LNCaP clone FGC (cell line): ENCODE results near the gene PBX4.

Experiments used
- DNase-seq: peaks from one replicate; pipeline ENCODE4 v3.0.0-alpha.2; 2011; ENCODE audit warnings: low read depth
- H3K4me3 ChIP-seq: 2 replicates; pipeline ENCODE4 v1.5.1; 2011; ENCODE audit warnings: mild to moderate bottlenecking, low read depth, low read length, control low read depth
- CTCF ChIP-seq: IDR thresholded peaks from 2 replicates; pipeline ENCODE4 v1.5.1; 2012; ENCODE audit warnings: mild to moderate bottlenecking; ENCODE audit not compliant: control insufficient read depth, insufficient read depth; ENCODE audit errors: extremely low read depth

PBX4 gene

DNA sequence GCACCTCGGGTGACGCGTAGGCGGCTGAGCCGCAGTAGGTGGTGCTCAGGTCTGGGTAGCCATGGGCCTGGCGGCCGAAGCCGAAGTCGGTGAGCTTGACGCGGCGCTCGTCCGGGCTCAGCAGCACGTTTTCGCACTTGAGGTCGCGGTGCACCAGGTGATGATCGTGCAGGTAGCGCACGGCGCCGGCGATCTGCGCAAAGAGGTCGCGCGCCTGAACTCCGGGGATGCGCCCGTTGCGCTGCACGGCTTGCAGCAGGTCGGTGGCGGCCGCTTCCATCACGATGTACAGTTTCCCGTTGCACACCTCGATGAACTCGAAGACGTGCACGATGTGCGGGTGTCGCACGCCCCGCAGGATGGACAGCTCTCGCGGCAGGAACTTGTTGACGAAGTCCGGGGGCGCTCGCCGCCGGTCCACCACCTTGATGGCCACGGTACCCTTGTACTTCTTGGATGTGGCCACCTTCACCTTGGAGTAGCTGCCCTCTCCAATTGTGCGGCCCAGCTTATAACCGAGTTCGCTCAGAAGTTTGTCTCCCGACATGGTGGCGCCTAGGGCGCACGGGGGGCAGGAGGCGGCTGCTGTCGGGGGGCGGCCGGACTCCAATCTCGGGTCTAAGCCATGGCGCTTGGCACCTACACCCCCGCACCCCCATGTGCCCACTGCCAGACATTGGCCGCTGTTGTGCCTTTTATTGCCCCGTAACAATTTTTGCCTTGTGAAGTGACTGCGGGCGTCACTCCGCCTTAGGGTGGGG lies 103.4 kb downstream of the PBX4 start, which contains the start of gene TSSK6:
TSS of gene TSSK6 (minus strand) at position 668 of the 761 bp plus-strand sequence. CDS start at position 547, 121 bp downstream.
- no peak for DNase-seq
- peak within 1 kb of the TSS; percentile 97 for H3K4me3 ChIP-seq
- no peak for TF ChIP-seq CTCF

- H3K4me3 ChIP-seq: no peak overlapping the region
- no peak for TF ChIP-seq CTCF
- no peak for DNase-seq
Measured at GRCh38 chr19:19514215-19514657, 104.3 kb downstream of the PBX4 start.

GRCh38 chr19:19513682-19514081 lies 104.8 kb downstream of the PBX4 start:
- no peak for DNase-seq
- no peak overlapping the region for H3K4me3 ChIP-seq
- no peak for TF ChIP-seq CTCF
